Muscle of leg (tissue), 11 donors: ENCODE measurements around the gene TMEM108. TPM values are rescaled to one million over a fixed set of nuclear protein-coding genes. Genes with fewer than 3 reads are reported as not detected.

Source experiments
- DNase-seq: peaks from one replicate; pipeline ENCODE4 v3.0.0; 2013
- H3K27ac ChIP-seq: one replicate; pipeline ENCODE4 v1.5.1; 2013; ENCODE audit warnings: mild to moderate bottlenecking, low read length, control low read depth
- H3K27me3 ChIP-seq: one replicate; pipeline ENCODE4 v1.6.1; 2013; ENCODE audit warnings: low read length; ENCODE audit not compliant: control insufficient read depth, insufficient read depth
- H3K36me3 ChIP-seq: one replicate; pipeline ENCODE4 v1.6.1; 2013; ENCODE audit warnings: low read length; ENCODE audit not compliant: control insufficient read depth, insufficient read depth
- H3K4me1 ChIP-seq: one replicate; pipeline ENCODE4 v1.6.1; 2013; ENCODE audit warnings: low read length; ENCODE audit not compliant: control insufficient read depth, insufficient read depth
- H3K4me3 ChIP-seq: one replicate; pipeline ENCODE4 v1.5.1; 2013; ENCODE audit warnings: low read length, control low read depth
- H3K9me3 ChIP-seq: replicated peaks from 2 replicates; pipeline ENCODE4 v1.6.1; 2013; ENCODE audit warnings: low read depth, low read length; ENCODE audit not compliant: control insufficient read depth
- WGBS: methylation state at CpG from one replicate; pipeline ENCODE4 v1.1.5; 2013; ENCODE audit warnings: missing lambda C conversion rate; ENCODE audit not compliant: insufficient coverage; 5-methylcytosine and 5-hydroxymethylcytosine counted together
- polyA plus RNA-seq, 8 donors: library from polyadenylated mRNA; unstranded; fragments of 120-200 nt; gene quantifications; one replicate each; pipeline versions ENCODE4 v1.2.1 to v1.2.3, GENCODE V29; 2013; ENCODE audit warnings: inconsistent platforms in 1 of 8, low replicate concordance in 1 of 8; ENCODE audit not compliant: insufficient read length in 8 of 8, insufficient read depth in 1 of 8
- total RNA-seq: library from RNA; stranded (reverse); fragments of 120-200 nt; gene quantifications from one replicate; pipeline ENCODE4 v1.2.4, GENCODE V29; 2013

The TMEM108 gene
- total and polyA plus RNA-seq, 9 donors, result 6.3 to 27.3 (median 17.4) TPM

- WGBS, result no CpG with 5 or more reads among the region's 2 CpGs
- H3K27ac ChIP-seq, result no peak overlapping the region
- no peak for DNase-seq
- H3K4me1 ChIP-seq, result no peaks in the 10 kb centered on the region
- no peaks in the 10 kb centered on the region for H3K9me3 ChIP-seq
- H3K36me3 ChIP-seq, result no peaks in the 10 kb centered on the region
- no peaks in the 10 kb centered on the region for H3K27me3 ChIP-seq
- H3K4me3 ChIP-seq, result no peak overlapping the region
These were observed 11.3 kb downstream of the TMEM108 start for GRCh38 chr3:133049491-133049890.

- Histone ChIP-seq H3K27ac (no peak overlapping the region), H3K36me3 (no peaks in the 10 kb centered on the region), H3K4me3 (no peak overlapping the region), H3K9me3 (no peaks in the 10 kb centered on the region), H3K4me1 (peaks cover 7% of the 10 kb centered on the region), H3K27me3 (no peaks in the 10 kb centered on the region)
- no peak for DNase-seq
- WGBS, result no CpG with 5 or more reads among the region's 2 CpGs
These were observed 12.7 kb downstream of the TMEM108 start for GRCh38 chr3:133050891-133051290.

- Histone ChIP-seq H3K4me3 (no peak overlapping the region), H3K27me3 (no peaks in the 10 kb centered on the region), H3K36me3 (no peaks in the 10 kb centered on the region), H3K4me1 (peaks cover 7% of the 10 kb centered on the region), H3K27ac (no peak overlapping the region), H3K9me3 (no peaks in the 10 kb centered on the region)
- WGBS, result 60% methylated on average over 1 of the region's 2 CpGs
- no peak for DNase-seq
These were observed 15.3 kb downstream of the TMEM108 start for GRCh38 chr3:133053532-133053931.

GRCh38 chr3:133054586-133054985 lies 16.4 kb downstream of the TMEM108 start:
- WGBS, result no CpG with 5 or more reads among the region's 1 CpG
- Histone ChIP-seq H3K27ac (no peak overlapping the region), H3K4me1 (peaks cover 7% of the 10 kb centered on the region), H3K27me3 (no peaks in the 10 kb centered on the region), H3K4me3 (no peak overlapping the region), H3K9me3 (no peaks in the 10 kb centered on the region), H3K36me3 (no peaks in the 10 kb centered on the region)
- DNase-seq, result no peak

- Histone ChIP-seq H3K27me3 (no peaks in the 10 kb centered on the region), H3K4me1 (peaks cover 7% of the 10 kb centered on the region), H3K9me3 (no peaks in the 10 kb centered on the region), H3K4me3 (no peak overlapping the region), H3K36me3 (no peaks in the 10 kb centered on the region), H3K27ac (no peak overlapping the region)
- peak; percentile 21 for DNase-seq
- WGBS, result no CpG with 5 or more reads among the region's 1 CpG
These were observed 17.1 kb downstream of the TMEM108 start for GRCh38 chr3:133055339-133055738.

- Histone ChIP-seq H3K27ac (no peak overlapping the region), H3K4me1 (peaks cover 7% of the 10 kb centered on the region), H3K9me3 (no peaks in the 10 kb centered on the region), H3K4me3 (no peak overlapping the region), H3K27me3 (no peaks in the 10 kb centered on the region), H3K36me3 (no peaks in the 10 kb centered on the region)
- DNase-seq, result no peak
- 61% methylated on average over 3 of the region's 4 CpGs for WGBS
These were observed 20.1 kb downstream of the TMEM108 start for GRCh38 chr3:133058243-133058642.

- H3K36me3 ChIP-seq, result no peaks in the 10 kb centered on the region
- H3K27me3 ChIP-seq, result no peaks in the 10 kb centered on the region
- H3K9me3 ChIP-seq, result no peaks in the 10 kb centered on the region
- no peak for DNase-seq
- H3K4me1 ChIP-seq, result peaks cover 7% of the 10 kb centered on the region
- H3K27ac ChIP-seq, result no peak overlapping the region
- 84% methylated on average over 2 of the region's 6 CpGs for WGBS
- no peak overlapping the region for H3K4me3 ChIP-seq
These were observed 20.6 kb downstream of the TMEM108 start for GRCh38 chr3:133058831-133059230.

- no peak for DNase-seq
- no peak overlapping the region for H3K4me3 ChIP-seq
- no peaks in the 10 kb centered on the region for H3K27me3 ChIP-seq
- H3K27ac ChIP-seq, result no peak overlapping the region
- no peaks in the 10 kb centered on the region for H3K4me1 ChIP-seq
- no CpG with 5 or more reads among the region's 7 CpGs for WGBS
- no peaks in the 10 kb centered on the region for H3K9me3 ChIP-seq
- H3K36me3 ChIP-seq, result no peaks in the 10 kb centered on the region
These were observed 27.2 kb downstream of the TMEM108 start for GRCh38 chr3:133065193-133065961.

- H3K4me3 ChIP-seq, result no peak overlapping the region
- H3K27me3 ChIP-seq, result no peaks in the 10 kb centered on the region
- no CpG with 5 or more reads among the region's 2 CpGs for WGBS
- H3K27ac ChIP-seq, result no peak overlapping the region
- DNase-seq, result no peak
- H3K36me3 ChIP-seq, result no peaks in the 10 kb centered on the region
- H3K9me3 ChIP-seq, result no peaks in the 10 kb centered on the region
- no peaks in the 10 kb centered on the region for H3K4me1 ChIP-seq
These were observed 27.8 kb downstream of the TMEM108 start for GRCh38 chr3:133066026-133066425.

GRCh38 chr3:133069556-133070286 lies 31.5 kb downstream of the TMEM108 start:
- H3K36me3 ChIP-seq, result no peaks in the 10 kb centered on the region
- H3K9me3 ChIP-seq, result no peaks in the 10 kb centered on the region
- no CpG with 5 or more reads among the region's 2 CpGs for WGBS
- no peaks in the 10 kb centered on the region for H3K4me1 ChIP-seq
- H3K27ac ChIP-seq, result no peak overlapping the region
- no peaks in the 10 kb centered on the region for H3K27me3 ChIP-seq
- DNase-seq, result no peak
- no peak overlapping the region for H3K4me3 ChIP-seq
